Metanephros (tissue), 1 donor: ENCODE data around the gene GJD2. TPM values are rescaled to one million over a fixed set of nuclear protein-coding genes. Genes with fewer than 3 reads are reported as not detected.

ENCODE experiments used
- total RNA-seq: library from RNA; depleted of rRNA; stranded (reverse); fragments of >200 nt; gene quantifications from one replicate; pipeline ENCODE4 v1.2.3, GENCODE V29; 2014

Gene GJD2
- not detected for total RNA-seq

GRCh38 chr15:34754674-34755418 lies at the start of gene GJD2:
Gene GJD2, minus strand, starts transcription at chr15:34754998. Its CDS starts 510 bp downstream, at chr15:34754488.

GRCh38 chr15:34795267-34796081 lies 40.7 kb upstream of the GJD2 start, which contains the start of gene ACTC1:
Gene ACTC1, minus strand, starts transcription at chr15:34795549. Its CDS starts 741 bp downstream, at chr15:34794808.

Other genes starting within 250 kb of the GJD2 start
- 67.4 TPM for gene GOLGA8B, start 171.3 kb downstream of the GJD2 start, total RNA-seq
- gene ACTC1, start 40.6 kb upstream of the GJD2 start, total RNA-seq = 101 TPM
- gene AQR, start 214.7 kb upstream of the GJD2 start, total RNA-seq = 28.4 TPM
- 53.5 TPM for gene ZNF770, start 233.3 kb upstream of the GJD2 start, total RNA-seq